NCI-H2227 (cell line): ENCODE data around the gene ANKRD13B.

Experiments
- DNase-seq: peaks from one replicate; lab custom pipeline; 2025; ENCODE audit not compliant: unreplicated experiment; lab: John Stamatoyannopoulos, UW

The ANKRD13B gene

DNA sequence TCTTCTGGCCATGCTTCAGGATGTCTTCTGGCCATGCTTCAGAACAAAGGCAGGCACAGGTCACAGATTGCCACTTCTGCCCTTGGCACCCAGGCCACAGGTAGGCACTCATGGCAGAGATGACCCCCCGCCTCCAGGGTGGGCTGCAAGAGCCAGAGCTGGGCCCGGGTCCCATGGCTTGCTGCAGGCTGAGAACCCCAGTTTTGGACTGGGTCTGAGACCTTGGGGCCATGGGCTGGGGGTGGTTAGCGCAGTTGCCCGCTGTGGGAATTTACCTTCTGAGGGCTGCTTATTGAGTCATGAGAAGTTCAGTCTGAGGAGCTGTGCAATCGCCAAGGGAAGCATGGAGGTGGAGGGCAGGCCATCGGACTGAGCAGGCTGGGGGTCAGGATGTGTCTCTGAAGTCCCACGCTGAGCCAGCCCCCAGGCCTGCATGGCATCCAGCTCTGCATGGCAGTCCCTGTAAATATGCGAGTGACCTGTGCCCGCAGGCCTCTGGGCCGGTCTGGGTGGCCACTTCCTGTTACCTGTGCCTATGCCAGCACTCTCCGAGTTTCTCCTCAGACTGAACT lies 1.7 kb downstream of the ANKRD13B start:
- DNase-seq: no peak

DNA sequence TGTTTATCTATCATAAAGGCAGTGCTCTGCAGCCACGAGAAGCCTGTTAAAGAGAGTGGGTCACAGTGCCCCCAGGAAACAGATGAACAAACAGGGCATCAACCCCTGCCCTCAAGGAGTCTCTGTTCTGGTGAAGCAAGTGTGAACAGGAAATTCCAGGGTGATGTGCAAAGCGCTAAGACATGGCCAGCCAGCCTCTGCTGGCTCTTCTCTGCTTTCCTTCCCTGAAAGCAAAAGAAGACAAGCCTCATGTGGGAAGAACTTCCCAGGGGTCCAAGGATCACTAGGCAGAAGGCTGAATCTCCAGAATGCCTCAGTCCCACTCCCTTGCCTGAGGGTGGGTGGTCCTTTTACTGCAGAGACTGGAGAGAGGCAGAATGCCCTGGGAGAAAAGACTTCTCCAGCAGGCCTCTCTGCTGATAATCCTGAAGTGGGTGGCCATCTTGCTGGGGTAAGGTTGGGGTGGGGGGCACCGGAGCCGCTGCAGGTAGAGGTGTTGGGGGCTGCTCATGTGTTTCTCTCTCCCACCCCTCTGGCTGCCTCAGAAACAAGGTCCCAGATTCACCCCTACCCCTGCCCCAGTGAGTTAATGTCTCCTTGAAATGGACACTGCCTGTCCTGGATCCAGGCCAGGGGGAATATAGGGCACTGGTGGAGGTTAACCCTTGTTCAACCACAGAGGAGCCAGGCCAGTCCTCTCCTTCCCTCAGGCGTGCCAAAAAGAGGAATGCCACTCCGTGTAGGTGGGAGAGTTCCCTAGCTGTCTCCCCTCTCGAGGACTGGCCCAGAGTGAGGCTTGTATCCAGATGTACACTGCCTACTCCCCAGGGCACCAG lies 2.4 kb downstream of the ANKRD13B start:
- no peak for DNase-seq

DNA sequence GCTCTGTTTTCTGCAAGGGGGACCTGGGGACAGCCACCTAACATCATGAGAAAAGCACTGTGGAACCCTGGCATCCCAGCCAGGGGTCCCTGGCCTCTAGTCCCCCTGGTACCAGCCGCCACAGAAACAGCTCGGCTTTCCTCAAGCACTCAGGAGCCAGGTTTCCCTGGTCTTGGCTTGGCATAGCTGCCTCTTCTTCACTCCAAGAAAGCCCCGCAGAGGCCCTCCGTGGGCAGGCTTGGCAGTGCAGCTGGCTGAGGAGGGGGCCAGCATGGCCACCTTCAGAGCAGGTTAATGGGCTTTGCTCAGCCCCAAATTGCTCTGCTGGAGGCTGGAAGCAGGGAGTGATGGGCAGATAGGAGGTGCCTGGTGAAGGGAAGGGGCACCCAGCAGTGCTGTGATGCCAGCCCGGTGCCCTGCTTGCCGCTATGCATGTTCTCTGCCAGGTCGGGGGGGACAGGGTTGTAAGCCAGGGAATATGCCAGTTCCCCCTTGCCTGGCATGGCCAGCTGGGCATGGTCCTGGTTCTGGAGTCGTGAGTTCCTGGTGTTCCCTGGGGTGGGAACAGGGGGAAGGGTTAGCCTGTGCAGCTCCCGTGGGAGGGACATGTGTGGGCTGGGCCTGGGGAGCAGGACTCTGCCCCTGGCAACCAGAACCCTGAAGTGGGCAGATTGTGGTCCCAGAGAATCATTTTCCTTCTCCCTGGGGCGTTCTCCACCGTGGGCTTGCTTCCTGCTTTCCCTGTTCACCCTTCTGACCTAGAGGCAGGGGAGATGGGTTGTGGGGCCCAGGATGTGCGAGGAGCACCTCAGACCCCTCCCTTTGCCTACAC lies 3.2 kb downstream of the ANKRD13B start:
- DNase-seq: no peak

DNA sequence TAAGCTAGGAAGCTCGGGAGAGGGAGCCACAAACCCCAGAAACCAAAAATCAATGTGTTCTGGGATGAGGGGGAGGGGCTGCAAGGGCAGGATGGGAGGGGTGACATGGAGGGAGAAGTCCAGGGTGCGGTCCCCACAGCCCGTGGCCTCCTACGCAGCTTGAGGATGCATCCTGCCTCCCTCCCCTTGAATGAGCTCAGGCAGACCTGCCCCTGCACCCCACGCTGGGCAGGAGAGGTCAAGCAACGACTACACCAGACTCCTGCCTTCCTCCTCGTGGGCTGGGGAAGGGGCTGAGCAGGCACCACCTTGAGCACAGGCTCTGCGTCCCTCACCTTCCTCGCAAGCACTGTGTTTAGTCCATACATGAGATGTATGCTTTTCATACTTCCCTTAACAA lies 3.9 kb downstream of the ANKRD13B start:
- DNase-seq: no peak

DNA sequence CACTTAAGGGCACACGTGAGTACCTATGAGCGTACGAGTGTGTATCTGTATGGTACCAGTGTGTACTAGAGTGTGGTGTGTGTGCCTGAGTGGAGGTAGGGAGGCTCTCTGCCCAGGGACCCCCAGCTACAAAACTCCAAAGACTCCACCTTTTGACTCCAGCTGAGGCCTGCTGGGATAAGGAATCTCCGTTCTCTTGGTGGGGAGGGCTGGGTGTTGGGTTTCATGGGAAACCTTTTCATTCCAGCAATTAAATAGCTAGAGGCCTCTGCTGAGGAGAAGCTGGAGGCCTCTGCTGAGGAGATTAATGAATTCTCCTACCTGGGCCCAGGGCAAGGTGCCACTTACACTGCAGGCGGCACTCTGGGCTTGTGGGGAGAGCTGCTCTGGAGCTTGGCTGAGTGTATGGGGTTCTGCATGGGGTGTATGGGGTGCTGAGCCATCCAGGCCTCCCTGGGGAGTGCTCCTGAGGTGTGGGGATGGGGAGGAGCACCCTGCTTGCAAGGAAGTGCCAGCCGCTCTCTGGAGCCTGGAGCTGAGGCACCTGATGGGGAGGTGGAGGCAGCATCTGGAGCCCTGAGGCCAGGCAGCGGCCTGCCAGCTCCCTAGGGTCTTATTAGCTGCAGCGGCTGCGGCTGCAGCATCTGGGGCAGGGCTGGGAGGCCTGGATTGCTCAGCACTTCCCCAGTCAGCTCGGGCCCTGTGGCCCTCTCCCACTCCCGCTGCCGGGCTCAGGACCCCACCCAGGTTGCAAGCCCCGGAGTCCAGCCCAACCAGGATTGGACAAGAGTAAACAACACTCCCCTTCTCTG lies 4.6 kb downstream of the ANKRD13B start:
- peak; percentile 19 for DNase-seq

DNA sequence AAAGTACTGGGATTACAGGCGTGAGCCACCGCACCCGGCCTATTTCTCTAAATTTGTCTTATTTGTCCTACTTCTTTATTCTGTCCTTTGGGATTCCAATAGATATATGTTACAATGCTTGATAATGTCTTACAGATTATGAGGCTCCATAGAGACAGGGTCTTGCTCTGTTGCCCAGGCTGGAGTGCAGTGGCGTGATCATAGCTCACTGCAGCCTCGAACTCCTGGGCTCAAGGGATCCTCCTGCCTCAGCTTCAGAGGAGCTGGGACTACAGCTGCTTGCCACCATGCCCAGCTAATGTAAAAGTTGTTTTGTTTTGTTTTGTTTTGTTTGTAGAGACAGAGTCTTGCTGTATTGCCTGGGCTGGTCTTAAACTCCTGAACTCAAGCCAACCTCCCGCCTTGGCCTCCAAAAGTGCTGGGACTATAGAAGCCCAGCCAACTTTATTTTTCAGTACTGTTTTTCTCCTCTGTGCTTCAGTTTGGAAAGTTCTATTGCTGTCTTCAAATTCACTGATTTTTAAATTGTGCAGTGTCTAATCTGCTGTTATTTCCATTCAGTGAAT lies 10.3 kb downstream of the ANKRD13B start:
- DNase-seq: no peak

DNA sequence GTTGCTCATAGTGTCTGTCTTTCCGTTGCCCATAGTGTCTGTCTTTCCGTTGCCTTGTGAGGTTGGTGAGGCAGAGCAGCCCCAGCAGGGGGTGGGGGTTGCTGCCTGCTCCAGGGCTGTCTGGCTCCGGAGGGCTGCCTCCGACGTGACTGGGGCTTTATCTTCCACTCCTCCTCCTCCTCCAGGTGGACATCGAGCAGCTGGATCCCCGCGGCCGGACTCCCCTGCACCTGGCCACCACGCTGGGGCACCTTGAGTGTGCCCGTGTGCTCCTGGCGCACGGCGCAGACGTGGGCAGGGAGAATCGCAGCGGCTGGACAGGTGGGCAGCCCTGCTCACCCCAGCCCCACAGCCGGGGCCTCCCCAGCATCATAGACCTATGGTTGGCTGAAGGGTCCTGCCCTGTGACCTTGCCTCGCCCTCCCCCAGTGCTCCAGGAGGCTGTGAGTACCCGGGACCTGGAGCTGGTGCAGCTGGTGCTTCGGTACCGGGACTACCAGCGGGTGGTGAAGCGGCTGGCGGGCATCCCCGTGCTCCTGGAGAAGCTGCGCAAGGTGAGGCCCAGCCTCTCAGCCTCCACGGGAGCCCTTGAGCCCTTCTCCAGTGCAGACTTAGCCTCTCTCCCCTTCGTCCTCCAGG lies 14.7 kb downstream of the ANKRD13B start:
- no peak for DNase-seq

DNA sequence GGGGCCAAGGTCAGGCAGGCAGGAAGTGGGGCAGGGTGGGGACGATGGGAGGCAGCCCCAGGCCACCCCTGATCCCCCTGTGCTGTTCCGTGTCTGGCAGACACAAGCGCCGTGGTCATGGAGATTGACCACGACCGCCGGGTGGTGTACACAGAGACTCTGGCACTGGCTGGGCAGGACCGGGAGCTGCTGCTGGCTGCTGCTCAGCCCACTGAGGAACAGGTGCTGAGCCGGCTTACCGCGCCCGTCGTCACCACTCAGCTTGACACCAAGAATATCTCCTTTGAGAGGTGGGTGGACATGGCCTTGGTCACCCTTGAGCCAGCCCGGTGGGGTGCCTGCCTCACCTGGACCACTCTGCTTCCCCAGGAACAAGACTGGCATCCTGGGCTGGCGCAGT lies 16.1 kb downstream of the ANKRD13B start:
- no peak for DNase-seq

DNA sequence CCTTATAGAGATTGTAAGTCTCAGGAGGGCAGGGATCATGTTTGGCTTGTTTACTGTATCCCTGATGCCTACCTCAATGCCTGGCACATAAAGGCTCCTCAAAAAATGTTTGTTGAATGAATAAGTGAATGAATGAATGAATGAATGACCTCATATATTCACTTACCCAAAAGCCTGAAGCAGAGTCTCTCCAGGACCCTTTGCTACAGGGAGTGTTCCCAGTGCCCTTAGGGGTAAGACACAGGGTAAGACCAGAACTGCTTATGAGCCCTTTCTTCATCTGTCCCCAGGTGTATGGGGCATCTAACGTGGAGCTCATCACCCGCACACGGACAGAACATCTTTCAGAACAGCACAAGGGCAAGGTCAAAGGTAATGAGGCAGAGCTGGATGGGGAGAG lies 17.5 kb downstream of the ANKRD13B start:
- DNase-seq: no peak

DNA sequence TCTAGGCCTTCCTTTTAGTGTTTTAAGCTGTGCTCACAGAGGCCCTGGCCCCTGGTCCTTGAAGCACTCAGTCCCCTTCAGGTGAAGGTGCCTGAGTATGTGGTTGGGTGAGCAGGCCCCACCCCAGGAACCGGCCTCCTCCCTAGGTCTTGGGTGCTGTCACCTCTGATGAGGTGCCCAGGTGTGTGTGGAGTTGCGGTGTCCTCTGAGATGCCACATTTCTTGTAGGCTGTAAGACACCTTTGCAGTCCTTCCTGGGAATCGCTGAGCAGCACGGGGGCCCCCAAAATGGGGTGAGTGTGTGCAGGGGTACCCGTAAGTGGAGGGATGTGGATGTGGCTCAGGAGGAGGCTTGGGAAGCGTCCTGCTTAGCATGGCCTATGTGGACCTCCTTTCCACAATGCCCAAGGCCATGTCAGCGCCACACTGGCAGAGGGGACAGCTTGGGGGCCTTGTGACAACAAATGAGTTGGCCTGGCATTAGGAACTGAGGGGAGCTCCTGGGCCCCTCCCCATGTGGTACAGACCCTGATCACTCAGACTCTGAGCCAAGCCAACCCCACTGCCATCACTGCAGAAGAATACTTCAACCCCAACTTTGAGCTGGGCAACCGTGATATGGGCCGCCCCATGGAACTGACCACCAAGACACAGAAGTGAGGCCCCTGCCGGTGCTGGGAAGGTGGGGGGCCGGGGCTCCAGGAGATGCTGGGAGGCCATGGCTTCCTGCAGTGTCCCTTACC lies 18.6 kb downstream of the ANKRD13B start:
- no peak for DNase-seq

DNA sequence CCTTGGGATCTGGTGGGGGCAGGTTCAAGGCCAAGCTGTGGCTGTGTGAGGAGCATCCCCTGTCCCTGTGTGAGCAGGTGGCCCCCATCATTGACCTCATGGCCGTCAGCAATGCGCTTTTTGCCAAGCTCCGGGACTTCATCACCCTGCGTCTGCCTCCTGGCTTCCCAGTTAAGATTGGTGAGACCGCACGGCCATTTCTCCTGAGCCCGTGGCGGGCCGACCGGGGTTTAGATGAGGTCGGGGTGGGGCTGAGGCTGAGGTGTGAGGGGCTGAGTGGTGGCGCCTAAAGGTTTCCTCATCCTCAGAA lies 19.1 kb downstream of the ANKRD13B start:
- no peak for DNase-seq

DNA sequence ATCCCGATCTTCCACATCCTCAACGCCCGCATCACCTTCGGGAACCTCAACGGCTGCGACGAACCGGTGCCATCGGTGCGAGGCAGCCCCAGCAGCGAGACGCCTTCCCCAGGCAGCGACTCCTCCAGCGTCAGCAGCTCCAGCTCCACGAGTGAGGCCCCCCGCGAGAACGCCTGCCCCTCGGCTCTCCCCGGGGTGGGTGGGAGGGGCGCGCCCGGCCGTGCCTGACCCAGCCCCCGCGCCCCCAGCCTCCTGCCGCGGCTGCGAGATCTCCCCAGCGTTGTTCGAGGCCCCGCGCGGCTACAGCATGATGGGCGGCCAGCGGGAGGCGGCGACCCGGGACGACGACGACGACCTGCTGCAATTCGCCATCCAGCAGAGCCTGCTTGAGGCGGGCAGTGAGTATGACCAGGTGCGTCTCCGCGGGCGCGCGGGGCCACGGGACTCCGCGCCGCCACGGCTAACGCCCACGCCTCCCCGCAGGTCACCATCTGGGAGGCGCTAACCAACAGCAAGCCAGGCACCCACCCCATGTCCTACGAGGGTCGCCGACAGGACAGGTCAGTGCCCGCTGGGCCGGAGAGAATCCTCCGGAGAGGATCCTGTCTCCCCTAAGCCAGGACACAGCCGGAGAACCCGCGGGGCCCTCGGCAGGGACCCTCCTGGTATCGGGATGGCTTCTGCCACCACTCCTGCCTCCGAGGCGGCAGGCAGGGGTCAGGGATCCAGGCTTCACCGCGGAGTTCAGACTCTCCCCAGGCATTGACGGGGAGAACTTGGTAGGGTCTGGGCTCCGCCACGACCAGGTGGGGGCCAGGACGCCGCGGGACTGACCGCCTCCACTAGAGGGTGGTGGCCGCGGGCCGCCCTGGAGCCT lies 19.7 kb downstream of the ANKRD13B start:
- DNase-seq: no peak

DNA sequence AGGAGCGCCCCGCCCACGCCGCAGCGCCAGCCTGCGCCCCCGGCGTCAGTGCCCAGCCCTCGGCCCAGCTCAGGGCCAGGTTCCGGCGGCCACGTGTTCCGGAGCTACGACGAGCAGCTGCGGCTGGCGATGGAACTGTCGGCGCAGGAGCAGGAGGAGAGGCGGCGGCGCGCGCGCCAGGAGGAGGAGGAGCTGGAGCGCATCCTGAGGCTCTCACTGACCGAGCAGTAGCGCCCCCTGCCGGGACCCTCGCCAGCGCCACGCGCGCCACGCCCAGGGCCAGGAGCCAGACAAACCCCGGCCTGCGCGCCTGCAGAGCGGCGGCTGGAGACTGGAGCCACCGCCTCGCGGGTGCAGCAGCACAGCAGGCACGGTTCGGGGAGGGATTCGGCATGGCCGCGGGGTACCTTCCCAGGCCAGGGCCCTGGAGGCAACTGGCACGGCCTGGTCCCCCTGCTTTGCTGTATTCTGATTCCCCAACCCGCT lies 20.5 kb downstream of the ANKRD13B start:
- DNase-seq: no peak

DNA sequence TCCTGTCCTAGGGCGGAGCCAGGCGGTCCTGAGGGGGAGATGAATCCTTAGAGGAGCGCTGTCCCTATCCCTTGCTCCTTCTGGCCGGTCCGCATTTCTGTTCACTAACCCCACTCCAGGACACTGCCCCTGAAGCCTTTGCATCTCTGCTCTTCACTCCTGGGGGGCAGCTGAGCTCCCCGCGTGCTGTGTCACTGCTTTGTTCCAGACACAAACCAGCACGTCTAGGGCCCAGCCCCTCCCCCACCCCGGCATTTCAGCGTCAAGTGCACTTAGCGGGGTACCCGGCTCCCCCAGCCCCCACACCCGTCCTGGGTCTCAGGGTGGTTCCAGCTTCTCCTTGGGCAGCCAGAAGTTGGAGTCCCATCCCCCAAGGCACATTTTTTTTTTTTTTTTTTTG lies 20.9 kb downstream of the ANKRD13B start:
- no peak for DNase-seq

DNA sequence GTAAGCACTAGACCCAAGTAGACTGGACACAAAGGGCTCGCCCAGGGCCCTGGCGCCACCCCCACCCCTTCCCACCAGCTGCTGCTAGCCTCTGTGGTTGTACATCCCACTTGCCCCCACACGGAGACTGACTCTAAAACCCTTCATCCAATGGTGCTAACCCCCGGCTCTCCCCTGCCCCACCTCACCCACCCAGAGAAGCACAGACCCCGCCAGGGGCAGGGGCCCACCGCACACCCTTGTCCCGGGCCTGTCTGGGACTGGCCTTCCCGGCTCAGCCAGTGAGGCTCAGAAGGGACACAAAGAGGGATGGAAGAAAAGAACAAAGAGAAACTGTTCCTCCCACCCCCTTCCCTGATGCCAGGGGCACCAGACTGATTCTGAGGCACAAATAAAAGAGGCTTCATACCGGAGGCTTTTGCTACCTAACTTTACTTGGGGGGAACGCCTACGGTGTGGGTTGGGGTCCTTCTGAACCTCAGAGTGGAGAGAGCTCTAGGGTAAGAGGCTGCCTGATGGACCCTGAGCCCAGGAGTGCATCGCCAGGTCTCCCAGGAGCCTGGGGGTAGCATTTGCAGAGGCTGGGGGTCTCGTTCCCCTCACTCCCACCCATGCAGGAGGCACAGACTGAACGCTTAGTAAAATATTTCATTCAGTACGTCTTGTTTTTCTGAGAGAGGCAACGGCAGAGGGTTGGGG lies 21.6 kb downstream of the ANKRD13B start:
- DNase-seq: no peak

DNA sequence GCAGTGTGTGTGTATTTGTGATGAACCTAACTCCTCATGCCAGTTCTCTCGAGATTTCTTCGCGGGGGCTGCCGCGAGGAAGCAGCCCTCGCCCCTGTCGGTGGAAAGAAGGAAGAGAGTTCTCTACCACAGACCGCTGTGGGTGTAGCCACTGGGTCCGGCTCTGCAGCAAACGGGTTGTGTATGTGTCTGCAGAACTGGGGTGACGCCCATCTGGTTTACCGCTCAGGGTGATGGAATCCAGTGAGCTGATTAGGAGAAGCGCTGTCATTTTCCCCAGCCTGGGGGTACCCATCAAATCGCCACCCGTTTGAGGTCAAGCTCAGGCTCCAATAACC lies 22.1 kb downstream of the ANKRD13B start:
- DNase-seq: no peak

DNA sequence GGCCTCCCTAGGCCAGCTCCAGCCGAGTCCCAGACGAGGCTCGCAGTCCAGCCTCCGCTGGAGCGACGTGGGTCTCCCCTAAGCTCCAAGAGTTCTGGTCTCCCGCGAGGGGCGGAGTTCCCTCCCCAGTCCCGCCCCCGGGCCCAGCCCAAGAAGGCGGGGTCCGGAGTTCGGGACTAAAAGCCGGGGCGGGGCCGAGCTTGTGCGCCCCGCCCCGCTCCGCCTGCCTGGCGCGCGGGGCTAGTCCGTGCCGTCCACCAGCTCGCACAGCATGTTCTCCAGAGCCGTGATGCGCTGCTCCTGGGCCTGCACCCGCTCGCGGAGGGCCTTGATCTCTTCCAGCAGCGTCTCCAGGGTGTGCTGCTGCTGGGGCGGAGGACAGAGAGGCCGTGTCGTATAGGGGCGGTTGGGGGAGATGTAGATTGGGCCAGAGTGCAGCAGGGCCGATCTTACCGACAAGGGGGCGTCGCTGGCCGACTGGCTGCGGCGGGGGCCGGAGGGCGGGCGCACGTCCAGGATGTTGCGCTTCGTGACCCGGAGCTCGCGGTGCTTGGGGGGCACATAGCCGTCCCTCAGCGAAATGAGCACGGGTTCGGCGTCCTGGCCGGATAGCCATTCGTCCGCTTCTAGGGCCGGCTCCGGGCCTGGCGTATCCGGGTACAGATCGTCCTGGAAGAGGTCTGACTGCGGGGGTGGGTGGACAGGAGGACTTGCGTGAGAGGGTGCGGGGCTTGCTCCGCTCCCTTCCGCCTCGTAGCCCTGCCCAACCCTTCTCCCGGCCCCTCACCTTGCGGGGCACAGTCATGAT lies 22.8 kb downstream of the ANKRD13B start:
- no peak for DNase-seq
